ENCODE results near the gene AMER2.

DNA sequence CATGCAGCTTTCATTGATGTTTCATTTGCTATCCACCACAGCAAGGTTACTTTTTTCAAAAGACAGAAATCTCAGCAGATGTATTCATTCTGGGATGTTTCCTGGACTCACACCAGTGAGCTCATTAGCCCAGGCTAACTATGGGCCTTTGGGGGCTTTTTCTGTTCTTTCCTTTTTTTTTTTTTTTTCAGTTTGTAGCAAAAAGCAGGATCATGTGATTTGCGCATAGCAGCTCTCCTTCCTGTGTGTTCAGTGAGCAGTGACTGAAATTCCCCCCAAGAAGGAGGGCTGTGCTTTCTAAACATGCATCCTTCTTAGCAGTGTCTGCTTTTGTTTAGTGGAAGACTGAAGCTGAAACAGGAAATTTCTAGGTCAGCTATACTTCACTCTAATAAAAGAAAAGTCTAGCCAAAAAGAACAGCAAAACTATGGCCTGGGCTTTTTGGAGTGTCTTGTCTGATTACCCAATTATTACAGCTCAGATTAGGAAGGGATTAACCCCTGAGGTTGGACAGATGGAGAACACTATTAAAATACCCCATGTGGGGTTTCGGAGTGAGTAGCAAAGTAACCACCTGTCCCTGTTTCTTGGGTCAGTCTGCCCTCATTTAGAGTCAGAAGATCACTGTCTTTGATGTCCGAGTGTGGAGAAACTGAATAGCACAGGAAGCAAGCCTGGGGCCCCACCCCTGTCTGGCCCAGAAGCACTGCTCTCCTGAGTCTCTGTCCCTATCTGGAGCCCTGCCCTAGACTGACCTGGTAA, 8.9 kb upstream of the AMER2 start:
- no peak for TF ChIP-seq ZNF274 (IDR thresholded peaks at IDR 0.05; ENCODE audit: low read depth, low read length)
- no peak for TF ChIP-seq YY1 (IDR thresholded peaks at IDR 0.05; ENCODE audit: insufficient read depth, insufficient read length)
- no peak for TF ChIP-seq SUZ12 (IDR thresholded peaks at IDR 0.05; ENCODE audit: extremely low read depth, insufficient read depth, insufficient read length)
